ENCODE measurements around the gene TEX14.

TEX14 gene

GRCh38 chr17:58648236-58648635, 43.6 kb downstream of the TEX14 start:
- ChIA-PET POLR2A (interaction anchor here (1.4 to 3.6 kb wide), 3 partner anchors 10 to 17 kb away, joined by 3 to 28 read pairs (median 8); no protein-coding TSS in a partner anchor), CTCF (no interaction called here)
- DNase-seq (ENCODE audit: extremely low spot score) = no peak
- TF ChIP-seq L3MBTL2 (conservative IDR thresholded peaks at IDR 0.05) = no peak

GRCh38 chr17:58643147-58643546, 48.7 kb downstream of the TEX14 start:
- POLR2A ChIA-PET = interaction anchor here (0.9 to 2.9 kb wide), 2 partner anchors 11 to 19 kb away, joined by 3 to 35 read pairs; no protein-coding TSS in a partner anchor
- no peak for DNase-seq (ENCODE audit: extremely low spot score)
- TF ChIP-seq LEF1 (IDR thresholded peaks at IDR 0.05; ENCODE audit: borderline replicate concordance) (no peak), FOXA1 (IDR thresholded peaks at IDR 0.05) (no peak), ARNT (IDR thresholded peaks at IDR 0.05) (no peak), L3MBTL2 (conservative IDR thresholded peaks at IDR 0.05) (no peak), PKNOX1 (IDR thresholded peaks at IDR 0.05) (no peak), NFRKB (IDR thresholded peaks at IDR 0.05) (no peak), ZNF384 (IDR thresholded peaks at IDR 0.05) (no peak), SP1 (IDR thresholded peaks at IDR 0.05) (no peak), ELF4 (IDR thresholded peaks at IDR 0.05) (no peak), SUZ12 (IDR thresholded peaks at IDR 0.05) (no peak), HDGF (IDR thresholded peaks at IDR 0.05; ENCODE audit: borderline replicate concordance) (no peak), CTBP1 (IDR thresholded peaks at IDR 0.05; ENCODE audit: borderline replicate concordance) (no peak), FOXK2 (IDR thresholded peaks at IDR 0.05) (no peak), FOXM1 (IDR thresholded peaks at IDR 0.05; ENCODE audit: borderline replicate concordance) (no peak), TARDBP (IDR thresholded peaks at IDR 0.05) (no peak), BHLHE40 (IDR thresholded peaks at IDR 0.05; ENCODE audit: borderline replicate concordance) (no peak)
- CTCF ChIA-PET = interaction anchor here (0.7 kb wide), 1 partner anchor 10 kb away, joined by 3 read pairs; no protein-coding TSS in a partner anchor

- POLR2A ChIA-PET = interaction anchor here (1.5 to 3.1 kb wide), 3 partner anchors 10 to 16 kb away, joined by 7 to 50 read pairs (median 35); no protein-coding TSS in a partner anchor
- no peak for TF ChIP-seq FOXM1 (IDR thresholded peaks at IDR 0.05; ENCODE audit: borderline replicate concordance)
- no peak for TF ChIP-seq LEF1 (IDR thresholded peaks at IDR 0.05; ENCODE audit: borderline replicate concordance)
- no peak for TF ChIP-seq NFRKB (IDR thresholded peaks at IDR 0.05)
- TF ChIP-seq ZNF384 (IDR thresholded peaks at IDR 0.05) = no peak
- TF ChIP-seq SUZ12 (IDR thresholded peaks at IDR 0.05) = no peak
- no peak for TF ChIP-seq PKNOX1 (IDR thresholded peaks at IDR 0.05)
- CTCF ChIA-PET = no interaction called here
- no peak for DNase-seq (ENCODE audit: extremely low spot score)
Observed at GRCh38 chr17:58641887-58642311, 49.9 kb downstream of the TEX14 start.

GRCh38 chr17:58640202-58640601, 51.6 kb downstream of the TEX14 start:
- ChIA-PET POLR2A (interaction anchor here (1.5 to 3.1 kb wide), 3 partner anchors 9 to 121 kb away, joined by 4 to 50 read pairs (median 7); partner anchors contain the start of gene RAD51C), CTCF (interaction anchor here (0.6 kb wide), 2 partner anchors 27 to 43 kb away, joined by 3 read pairs; no protein-coding TSS in a partner anchor)
- no peak for DNase-seq (ENCODE audit: extremely low spot score)
- TF ChIP-seq ZNF384 (IDR thresholded peaks at IDR 0.05) (no peak), PKNOX1 (IDR thresholded peaks at IDR 0.05) (no peak), HDGF (IDR thresholded peaks at IDR 0.05; ENCODE audit: borderline replicate concordance) (no peak), CTBP1 (IDR thresholded peaks at IDR 0.05; ENCODE audit: borderline replicate concordance) (no peak), TARDBP (IDR thresholded peaks at IDR 0.05) (no peak), L3MBTL2 (conservative IDR thresholded peaks at IDR 0.05) (no peak), BHLHE40 (IDR thresholded peaks at IDR 0.05; ENCODE audit: borderline replicate concordance) (no peak), LEF1 (IDR thresholded peaks at IDR 0.05; ENCODE audit: borderline replicate concordance) (no peak), FOXK2 (IDR thresholded peaks at IDR 0.05) (no peak), NFRKB (IDR thresholded peaks at IDR 0.05) (no peak), ARNT (IDR thresholded peaks at IDR 0.05) (no peak), FOXA1 (IDR thresholded peaks at IDR 0.05) (no peak), SP1 (IDR thresholded peaks at IDR 0.05) (no peak), SUZ12 (IDR thresholded peaks at IDR 0.05) (no peak), ELF4 (IDR thresholded peaks at IDR 0.05) (no peak)

- ChIA-PET CTCF (no interaction called here), POLR2A (interaction anchor here (1.3 to 3.1 kb wide), 4 partner anchors 8 to 121 kb away, joined by 3 to 50 read pairs (median 6); partner anchors contain the start of gene RAD51C)
- no peak for TF ChIP-seq SUZ12 (IDR thresholded peaks at IDR 0.05)
- no peak for TF ChIP-seq LEF1 (IDR thresholded peaks at IDR 0.05; ENCODE audit: borderline replicate concordance)
- no peak for TF ChIP-seq FOXM1 (IDR thresholded peaks at IDR 0.05; ENCODE audit: borderline replicate concordance)
- TF ChIP-seq ARNT (IDR thresholded peaks at IDR 0.05) = no peak
- no peak for TF ChIP-seq SP1 (IDR thresholded peaks at IDR 0.05)
- TF ChIP-seq BHLHE40 (IDR thresholded peaks at IDR 0.05; ENCODE audit: borderline replicate concordance) = no peak
- TF ChIP-seq PKNOX1 (IDR thresholded peaks at IDR 0.05) = no peak
- no peak for TF ChIP-seq ZNF384 (IDR thresholded peaks at IDR 0.05)
- no peak for TF ChIP-seq FOXA1 (IDR thresholded peaks at IDR 0.05)
- TF ChIP-seq TARDBP (IDR thresholded peaks at IDR 0.05) = no peak
- no peak for TF ChIP-seq CTBP1 (IDR thresholded peaks at IDR 0.05; ENCODE audit: borderline replicate concordance)
- TF ChIP-seq L3MBTL2 (conservative IDR thresholded peaks at IDR 0.05) = no peak
- no peak for TF ChIP-seq ELF4 (IDR thresholded peaks at IDR 0.05)
- no peak for TF ChIP-seq FOXK2 (IDR thresholded peaks at IDR 0.05)
- TF ChIP-seq NFRKB (IDR thresholded peaks at IDR 0.05) = no peak
- TF ChIP-seq HDGF (IDR thresholded peaks at IDR 0.05; ENCODE audit: borderline replicate concordance) = no peak
- no peak for DNase-seq (ENCODE audit: extremely low spot score)
Observed at GRCh38 chr17:58639681-58640080, 52.2 kb downstream of the TEX14 start.

Measured in HEK293T (cell line).